GM21447 (cell line): ENCODE data around the gene MORN5.
A peak's percentile ranks its signal among the peaks of the same experiment; 100 is the strongest.
"Not testable (repeated sequence)": the region's sequence is repeated elsewhere in the genome, so short reads cannot be mapped to it uniquely, and the experiment has no call there.

Experiments
- ATAC-seq: cut with Tn5 transposase; IDR thresholded peaks from one replicate; pipeline ENCODE4 v1.9.1; 2021; ENCODE audit not compliant: unreplicated experiment

Gene MORN5

DNA sequence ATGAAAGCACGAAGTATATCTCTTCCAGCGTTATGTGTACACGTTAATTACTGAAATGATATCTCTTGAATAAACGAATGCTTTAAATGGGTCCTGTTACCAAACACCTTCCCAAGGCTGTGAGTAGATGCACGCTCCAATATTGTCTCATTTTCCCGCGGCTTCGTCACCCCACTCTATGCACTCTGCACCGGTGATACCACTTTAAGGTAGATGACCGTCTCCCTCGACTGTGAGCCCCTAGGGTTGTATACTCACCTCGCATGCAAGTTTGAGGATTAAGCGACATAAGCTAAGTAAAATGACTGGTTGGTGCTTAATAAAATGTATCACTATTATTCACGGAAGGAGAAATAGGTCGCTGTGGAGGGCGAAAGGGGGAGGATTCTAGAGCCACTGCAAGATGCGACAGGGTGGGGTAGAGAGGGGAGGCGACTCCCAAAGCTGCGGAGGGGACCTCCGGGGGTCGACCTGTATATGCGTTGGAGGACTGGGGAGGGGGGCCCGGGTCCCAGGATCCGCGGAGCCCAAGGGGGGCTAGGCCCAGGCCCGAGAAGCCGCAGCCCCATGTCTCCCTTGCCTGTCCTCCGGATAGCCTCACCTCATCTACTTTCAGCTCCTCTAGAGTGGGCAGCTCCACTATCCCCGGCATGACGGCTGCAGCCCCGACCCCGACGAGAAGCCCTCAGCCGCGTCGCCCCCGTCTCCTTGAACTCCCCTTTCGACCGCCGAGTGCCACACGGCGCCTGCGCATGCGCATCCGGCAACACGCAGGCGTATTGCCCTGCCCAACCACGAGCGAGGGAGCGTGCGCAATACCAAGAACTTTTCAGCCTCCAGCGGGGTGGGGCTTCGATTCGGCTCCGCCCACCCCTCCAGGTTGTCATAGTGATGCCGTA lies at the start of gene MORN5, which contains the start of gene NDUFA8:
TSS of gene MORN5 (plus strand) at position 883 of the 899 bp plus-strand sequence. CDS start 65 bp downstream, outside the sequence.
TSS of gene NDUFA8 (minus strand) at position 754 of the 899 bp plus-strand sequence. CDS start at position 652, 102 bp downstream.
- peak; percentile 91 for ATAC-seq

DNA sequence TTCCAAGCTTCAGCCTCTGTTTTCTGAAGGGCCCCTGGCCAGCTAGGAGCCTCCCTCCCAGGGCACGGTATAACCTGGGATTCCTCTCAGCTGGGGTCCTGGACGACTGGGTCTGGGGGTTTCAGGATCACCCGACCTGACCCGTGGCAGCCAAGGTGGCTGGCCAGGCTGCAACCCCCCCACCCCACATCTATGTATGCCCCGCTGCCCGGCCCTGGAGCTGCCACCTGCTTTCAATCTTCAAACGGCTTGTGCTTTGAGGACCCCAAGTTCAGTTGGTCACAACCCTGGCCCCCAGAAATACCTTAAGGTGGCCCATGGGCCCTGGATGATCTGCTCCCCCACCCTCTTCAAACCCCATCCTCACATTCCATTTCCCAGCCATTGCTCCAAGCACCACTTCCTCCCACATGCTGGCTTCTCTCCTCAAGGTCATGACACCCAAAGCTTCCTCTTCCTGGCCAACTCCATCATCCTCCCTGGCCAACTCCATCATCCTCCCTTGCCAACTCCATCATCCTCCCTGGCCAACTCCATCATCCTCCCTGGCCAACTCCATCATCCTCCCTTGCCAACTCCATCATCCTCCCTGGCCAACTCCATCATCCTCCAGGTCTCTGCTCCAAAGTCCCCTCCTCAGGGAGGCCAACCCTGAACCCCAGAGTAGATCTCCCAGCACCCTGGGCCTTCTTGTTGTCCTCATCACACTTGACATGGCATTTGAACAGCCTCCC lies 49.4 kb upstream of the MORN5 start:
- ATAC-seq, result no peak

DNA sequence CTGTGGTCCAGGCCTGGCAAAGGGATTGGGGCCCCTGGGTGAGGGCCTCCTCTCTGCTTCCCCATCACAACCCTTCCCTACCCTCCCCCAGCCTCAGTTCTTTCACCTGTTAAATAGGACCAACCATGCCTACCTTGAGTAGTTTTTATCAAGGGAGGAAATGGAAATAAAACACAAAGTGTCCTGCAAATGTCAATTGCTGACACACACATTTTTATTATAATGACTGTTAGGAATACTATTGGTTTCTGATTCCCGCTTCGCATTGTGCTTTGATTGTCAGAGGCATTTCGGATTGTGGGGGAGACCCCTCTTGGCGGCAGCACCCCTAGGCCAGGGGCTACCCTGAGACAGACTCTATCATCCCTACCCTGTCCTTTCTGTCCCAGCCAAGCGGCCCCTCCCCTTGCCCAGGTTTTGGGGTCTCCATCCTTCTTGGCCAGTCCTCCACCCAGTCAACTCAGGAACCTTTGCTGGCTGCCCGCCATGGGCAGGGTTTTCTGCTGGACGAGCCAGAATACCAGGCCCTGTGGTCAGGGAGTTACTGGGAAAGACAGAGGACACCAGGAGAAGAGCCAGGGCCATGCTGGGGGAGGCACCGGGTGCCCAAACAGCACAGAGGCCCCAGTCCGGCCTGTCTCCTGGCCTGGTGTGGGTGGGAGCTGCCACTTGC lies 48.2 kb upstream of the MORN5 start:
- no peak for ATAC-seq

DNA sequence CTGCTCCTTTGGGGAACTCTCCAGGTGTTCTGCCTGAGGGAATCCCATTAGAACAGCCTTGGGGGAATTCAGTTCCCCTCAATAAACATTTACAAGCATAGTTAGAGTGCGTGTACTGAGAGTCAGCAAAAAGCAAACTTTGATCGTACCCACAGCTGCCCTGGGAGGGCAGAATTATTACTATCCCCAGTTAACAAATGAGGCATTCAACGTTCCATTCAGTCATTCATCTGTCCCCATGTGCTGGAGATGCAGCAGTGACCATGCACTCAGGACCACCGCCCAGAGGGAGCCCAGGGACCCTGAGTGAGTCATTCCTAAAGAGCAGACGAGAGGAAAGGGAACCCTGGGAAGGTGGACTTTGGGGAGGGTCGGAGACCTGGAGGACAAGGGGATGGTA lies 47.5 kb upstream of the MORN5 start:
- no peak for ATAC-seq

DNA sequence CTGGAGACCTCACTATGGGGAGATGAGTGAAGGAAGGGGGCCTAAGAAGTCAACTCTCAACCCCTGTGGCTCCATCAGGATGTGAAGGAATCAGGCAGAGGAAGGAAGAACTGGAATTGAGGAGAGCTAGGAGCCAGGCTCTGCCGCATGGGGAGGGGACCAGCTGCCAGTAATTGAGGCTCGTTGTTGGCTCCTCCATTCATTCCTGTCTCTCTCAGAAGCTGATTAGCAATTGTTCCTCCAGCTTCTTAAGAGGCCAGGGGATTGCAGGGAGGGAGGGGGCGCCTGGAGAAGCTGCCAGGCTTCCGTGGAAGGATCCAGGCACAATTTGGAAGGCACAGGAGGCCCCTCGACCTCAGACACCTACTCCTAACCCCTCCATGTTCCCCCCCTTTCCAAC lies 46.1 kb upstream of the MORN5 start:
- no peak for ATAC-seq

DNA sequence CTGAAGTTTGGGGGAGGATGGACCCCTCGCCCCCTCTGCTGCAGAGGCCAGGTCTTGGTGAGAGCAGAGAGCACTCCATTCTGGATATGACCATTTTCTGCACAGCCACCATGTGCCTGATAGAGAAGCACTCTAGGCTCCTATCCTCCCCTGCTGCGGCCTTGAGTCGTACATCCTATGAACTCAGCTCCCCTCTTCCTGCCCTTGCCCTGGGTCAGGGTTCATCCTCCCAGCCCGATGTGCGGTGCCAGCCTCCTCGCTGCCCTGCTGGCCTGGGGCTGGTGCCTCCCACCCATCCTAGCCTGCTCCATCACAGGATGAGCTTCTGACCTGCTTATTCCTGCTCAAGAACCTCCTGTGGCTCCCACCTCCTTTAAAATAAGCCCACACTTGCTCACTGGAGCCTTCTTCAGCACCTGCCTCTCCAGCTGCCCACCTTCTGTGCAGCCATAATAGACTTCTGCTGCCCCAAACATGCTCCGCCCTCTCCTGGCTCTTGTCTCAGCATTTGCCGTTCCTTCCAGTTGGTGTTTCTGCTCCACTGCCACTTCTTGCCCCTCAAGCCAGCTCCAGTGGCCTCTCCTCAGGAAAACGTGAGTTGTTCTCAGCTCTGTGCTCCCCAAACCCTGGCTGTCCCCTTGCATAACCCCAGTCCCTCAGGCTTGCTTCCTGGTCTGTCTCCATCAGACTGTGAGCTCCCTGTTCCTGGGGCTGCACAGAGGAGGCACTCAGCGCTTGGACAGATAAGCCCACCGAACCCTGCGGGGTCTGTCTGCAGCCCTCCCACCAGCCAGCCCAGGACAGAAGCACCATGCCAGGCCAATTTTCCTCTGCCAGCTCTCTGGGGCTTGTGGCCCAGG lies 44.3 kb upstream of the MORN5 start:
- no peak for ATAC-seq

DNA sequence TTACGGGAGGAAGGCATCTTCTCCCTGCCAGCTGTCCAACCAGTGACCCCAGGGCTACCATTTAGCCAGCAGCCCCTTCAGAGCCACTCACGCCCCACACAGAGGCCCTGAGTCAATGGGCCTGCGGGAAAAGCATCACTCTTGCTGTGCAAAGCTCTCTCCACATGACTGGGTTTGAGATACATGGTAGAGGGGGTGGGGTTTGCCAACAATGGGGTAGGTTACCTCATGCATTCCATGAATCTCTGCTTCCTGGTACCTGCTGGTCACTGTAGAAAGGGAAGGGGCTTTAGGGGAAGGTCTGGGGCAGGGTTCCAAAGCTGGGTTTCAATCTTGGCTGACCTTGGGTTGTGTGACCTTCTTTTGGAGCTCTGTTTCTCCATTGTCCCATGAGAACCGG lies 43.7 kb upstream of the MORN5 start:
- ATAC-seq, result no peak

DNA sequence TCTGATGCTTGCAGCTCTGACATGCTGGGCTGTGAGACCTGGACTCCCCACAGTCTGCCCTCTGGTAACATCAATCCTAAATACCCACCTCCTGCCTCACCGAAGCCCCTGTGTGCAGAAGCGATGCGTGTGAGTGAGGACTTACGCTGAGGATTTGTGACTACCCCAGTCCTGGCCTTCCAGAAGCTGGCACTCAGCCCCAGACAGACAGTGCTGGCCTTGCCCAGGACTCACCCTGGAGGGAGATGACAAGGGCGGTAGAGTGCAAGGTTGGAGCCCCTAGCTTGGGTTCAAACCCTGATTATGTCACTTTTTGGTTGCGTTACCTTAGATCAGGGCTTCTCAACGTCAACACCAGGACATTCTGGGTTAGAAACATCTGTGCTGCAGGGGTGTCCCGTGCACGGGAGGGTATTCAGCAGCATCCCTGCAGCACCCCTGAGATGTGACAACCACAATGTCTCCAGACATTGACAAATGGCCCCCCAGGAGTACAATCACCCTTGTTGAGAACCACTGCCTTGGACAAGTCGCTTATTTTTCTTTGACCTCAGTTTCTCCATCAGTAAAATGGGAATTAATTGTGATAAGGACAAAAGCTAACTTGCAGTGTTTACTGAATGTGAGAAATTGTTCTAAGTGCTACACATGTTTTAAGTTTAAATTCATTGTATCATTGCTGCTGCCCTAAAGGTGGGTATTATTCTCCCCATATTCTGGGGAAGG lies 43.1 kb upstream of the MORN5 start:
- ATAC-seq, result no peak

DNA sequence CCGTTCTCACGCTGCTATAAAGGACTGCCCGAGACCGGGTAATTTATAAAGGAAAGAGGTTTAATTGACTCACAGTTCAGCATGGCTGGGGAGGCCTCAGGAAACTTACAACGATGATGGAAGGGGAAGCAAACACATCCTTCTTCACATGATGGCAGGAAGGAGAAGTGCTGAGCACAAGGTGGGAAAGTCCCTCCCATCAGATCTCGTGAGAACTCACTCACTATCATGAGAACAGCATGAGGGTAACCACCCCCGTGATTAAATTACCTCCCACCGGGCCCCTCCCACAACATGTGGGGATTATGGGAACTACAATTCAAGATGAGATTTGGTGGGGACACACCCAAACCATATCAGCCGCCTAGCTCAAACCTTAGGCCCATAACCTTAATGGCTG lies 42.5 kb upstream of the MORN5 start:
- not testable (repeated sequence) for ATAC-seq

DNA sequence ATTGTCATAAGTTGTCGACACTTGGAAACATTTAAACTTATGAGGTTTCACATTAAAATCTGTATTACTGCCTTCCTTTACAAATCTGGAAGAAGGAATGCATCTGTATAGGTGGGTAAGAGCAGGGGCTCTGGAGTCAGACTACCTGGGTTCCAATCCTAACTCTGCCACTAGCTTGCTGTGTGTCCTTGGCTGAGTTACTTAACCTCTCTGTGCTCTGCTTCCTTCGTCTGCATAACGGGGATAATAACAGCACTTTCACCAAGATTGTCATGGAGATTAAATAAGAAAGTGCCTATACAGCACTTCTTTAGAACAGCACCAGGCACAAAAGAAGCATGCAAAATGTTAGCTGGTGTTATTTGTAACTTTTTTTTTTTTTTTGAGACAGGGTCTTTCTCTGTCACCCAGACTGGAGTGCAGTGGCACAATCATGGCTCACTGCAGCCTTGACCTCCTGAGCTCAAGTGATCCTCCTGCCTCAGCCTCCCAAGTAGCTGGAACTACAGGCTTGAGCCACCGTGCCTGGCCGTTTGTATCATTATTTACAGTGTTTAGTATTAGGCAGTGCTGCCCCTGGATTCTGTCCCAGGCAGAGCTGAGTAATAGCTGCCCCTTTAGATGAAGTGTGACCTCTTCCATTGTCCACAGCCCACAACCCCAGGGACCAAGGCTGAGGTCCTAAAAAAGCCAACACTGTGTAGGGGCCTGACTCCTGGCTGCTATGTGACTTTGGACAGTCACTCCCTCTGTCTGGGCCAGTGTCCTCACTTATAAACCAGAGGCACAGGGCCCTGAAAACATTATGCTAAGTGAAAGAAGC lies 41.2 kb upstream of the MORN5 start:
- no peak for ATAC-seq

DNA sequence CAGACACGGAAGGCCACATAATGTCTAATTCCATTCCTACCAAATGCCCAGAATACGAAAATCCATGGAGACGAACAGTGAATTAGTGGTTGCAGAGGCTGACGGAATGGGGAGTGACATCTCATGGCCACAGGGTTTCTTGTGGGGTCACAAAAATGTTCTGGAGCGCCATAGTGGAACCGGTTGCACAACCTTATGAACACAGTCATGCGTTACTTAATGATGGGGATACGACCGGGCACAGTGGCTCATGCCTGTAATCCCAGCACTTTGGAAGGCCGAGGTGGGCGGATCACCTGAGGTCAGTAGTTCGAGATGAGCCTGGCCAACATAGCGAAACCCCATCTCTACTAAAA lies 40.6 kb upstream of the MORN5 start:
- ATAC-seq, result no peak

DNA sequence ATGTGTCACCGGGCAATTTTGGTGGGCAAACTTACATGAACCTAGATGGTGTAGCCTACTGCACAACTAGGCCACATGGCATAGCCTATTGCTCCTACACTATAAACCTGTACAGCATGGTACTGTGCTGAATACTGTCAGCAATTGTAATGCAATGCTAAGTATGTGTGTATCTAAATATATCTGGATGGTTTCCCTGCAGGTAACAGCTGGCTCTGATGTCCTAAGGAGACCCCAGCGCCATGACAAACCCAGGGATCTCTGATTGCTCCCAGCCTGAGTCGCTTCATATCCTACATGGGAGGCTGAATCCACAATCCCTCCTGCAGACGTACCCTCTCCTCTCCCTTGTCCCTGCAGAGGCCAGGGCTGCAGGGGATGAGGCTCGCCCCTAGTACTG lies 40.0 kb upstream of the MORN5 start:
- no peak for ATAC-seq

DNA sequence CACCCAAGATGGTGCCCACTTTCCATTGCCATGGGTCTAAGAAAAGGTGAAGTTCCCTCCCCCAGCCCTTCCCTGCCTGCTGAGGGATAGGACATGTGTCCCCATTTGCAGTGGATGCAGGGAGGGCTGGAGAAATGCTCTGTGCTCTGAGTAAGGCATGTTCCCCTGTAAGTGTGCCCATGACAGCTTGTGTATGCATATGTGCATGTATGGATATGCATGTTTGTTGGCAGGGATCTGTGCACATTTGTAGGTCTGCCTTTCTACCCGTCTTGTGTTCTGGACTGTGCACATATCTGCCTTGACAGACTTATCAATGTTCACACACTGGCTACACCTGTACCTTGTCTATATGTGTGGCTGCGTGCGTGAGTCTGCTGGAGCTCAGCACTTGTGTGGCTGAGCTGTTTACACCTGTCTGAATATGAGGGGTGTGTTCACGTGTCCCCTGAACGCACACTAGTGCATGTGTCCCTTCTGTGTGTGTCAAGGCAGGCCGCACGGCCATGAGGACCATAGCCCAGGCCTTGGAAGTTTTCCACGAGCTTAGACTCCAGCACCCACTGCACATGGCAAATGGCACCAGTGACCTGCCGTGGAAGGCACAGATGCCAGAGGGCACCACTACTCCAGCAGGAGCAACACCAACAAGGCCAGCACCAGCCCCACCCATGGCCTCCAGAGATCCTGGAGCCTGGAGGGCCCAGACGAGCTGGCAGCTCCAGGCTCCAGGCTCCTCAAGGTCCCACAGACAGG lies 39.2 kb upstream of the MORN5 start:
- no peak for ATAC-seq

DNA sequence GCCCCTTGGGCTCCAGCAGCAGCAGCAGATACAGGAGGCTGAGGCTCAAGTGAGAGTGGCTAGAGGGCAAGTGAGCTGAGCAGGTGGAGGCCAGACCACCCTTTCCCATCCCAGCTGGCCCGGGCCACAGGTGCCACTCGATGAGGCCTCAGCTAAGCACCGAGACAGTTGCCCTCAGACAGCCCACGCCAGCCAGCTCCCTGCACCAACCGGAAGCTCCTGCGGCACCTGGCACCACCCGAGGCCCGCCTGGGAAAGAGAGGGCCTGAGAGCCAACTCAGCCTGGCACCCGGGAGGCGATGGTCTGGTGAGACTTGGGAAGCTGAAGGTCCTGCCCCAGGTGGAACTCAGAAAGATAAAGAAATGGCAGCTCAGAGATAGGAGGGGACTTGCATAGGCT lies 38.3 kb upstream of the MORN5 start:
- ATAC-seq, result no peak

DNA sequence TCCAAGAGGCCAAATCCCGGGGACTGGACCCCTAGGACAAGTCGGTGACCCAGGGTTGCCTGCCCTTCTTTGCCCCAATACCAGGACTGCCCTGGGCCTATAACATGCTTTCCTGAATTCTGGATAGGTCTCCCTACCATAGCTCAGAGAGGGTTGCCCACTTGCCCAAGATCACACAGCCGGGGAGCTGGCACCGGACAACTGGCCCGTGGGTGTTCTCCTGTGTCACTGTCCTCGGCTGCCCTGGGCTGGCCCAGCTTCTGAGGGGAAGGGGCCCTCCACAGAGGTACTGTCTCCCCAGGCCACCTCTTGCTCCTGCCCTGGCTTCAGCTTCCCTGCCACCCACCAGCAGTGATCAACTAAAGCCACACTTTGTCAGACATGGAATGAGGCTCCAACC lies 37.8 kb upstream of the MORN5 start:
- no peak for ATAC-seq

DNA sequence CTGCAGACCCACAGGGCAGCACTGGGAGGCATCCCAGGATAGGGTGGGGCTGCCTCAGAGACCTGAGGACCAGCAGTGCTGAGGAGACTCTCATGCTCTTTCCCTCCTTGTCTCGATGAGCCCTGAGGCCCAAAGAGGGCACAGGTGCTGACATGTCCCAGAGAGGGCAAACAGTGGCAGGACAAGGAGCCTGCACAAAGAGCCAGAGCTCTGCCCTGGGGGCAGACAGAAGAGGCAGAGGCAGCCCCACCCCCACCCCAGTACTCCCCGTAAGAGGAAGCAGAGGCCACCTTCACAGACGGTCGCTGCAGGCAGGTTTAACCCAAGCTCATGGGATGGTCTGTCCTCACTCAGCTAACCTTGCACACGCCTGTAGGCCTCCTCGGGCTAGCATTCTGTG lies 37.2 kb upstream of the MORN5 start:
- ATAC-seq, result no peak

DNA sequence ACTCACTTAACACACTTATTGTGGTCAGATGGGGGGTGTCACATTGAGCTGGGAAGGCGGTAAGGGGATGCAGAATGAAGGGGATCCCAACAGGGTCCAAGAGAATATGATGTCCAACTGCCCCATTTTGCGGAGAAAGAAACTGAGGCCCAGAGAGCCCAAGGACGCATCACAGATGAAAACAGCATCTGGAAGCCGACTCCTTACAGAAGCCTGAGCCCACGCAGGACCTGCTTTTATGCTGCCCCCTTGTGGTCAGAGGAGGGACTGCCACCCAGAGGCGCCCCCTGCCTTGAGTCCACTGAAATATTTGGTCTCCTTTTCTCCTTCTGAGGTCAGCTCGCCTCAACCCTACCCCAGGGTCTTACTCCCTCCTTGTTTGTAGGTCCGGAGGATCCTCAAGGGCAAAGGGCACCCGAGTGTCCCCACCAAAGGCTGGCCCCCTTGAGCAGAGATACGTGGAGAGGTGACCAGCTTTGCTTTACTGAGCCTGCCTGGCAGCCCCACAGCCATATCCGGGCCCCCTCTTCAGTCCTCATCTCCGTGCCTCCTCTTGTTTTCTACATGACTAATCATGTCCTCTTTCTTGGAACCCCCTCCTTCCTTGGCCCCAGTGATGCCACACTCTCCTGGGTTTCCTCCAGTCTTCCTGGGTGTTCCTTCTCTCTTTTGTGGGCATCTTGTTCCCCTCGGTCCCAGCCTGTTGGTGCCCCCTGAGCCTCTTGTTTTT lies 36.6 kb upstream of the MORN5 start:
- no peak for ATAC-seq

DNA sequence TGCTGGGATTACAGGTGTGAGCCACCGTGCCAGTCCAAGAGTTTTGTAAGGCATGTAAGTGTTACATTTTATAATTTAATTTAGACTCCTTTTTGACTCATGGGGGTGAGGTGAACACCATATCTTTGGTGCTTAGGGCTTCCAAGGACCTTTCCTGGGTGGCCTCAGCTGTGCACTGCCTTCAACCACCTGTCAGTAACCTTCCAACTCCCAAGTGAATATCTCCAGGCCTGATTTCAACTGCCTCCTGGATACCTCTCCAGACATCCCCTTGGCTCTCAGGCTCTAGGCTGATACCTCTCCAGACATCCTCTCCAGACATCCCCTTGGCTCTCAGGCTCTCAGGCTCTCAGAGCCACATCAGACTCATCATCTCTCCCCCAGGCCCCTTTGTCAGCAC lies 35.7 kb upstream of the MORN5 start:
- ATAC-seq, result no peak
